Measurements from ENCODE around the gene CCDC85A. TPM values are rescaled to one million over a fixed set of nuclear protein-coding genes. Genes with fewer than 3 reads are reported as not detected.

The CCDC85A gene
- total RNA-seq, 1 experiment from 2014 or later, result 1.1 TPM

DNA sequence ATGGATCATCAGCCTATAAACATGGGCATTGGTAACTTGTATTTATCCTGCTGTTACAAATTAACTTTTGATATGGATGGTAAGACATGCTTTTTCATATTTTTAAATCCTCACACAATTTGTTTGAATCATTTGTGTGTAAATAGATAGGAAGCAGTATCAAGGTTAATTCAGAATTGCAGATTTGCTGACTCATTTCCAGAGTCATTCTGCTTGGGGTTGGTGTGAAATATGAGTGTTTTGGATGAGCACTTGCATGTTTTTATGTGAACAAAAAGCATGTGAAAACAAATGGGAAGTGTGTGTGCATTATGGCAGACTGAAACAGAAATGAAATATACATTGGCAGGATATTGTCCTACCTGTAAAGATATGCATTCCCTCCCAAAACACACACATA, 11.8 kb downstream of the CCDC85A start:
- Histone ChIP-seq H3K27me3 (ENCODE audit: low read length) (peaks cover 84% of the 10 kb centered on the region), H4K20me1 (ENCODE audit: low read length) (no peaks in the 10 kb centered on the region), H3K9me3 (ENCODE audit: low read length) (no peaks in the 10 kb centered on the region), H3K36me3 (ENCODE audit: low read depth, low read length) (no peaks in the 10 kb centered on the region), H3K9ac (ENCODE audit: low read length) (no peak overlapping the region), H3K4me3 (ENCODE audit: low read length) (no peak overlapping the region), H3K4me1 (ENCODE audit: insufficient read depth, low read length) (0 out of 2 replicates have a peak, but pooled peaks cover 7% of the 10 kb centered on the region), H3K9me2 (replicated peaks; ENCODE audit: low read length) (no peaks in the 10 kb centered on the region), H3K79me2 (ENCODE audit: low read length) (no peaks in the 10 kb centered on the region), H2AFZ (ENCODE audit: low read length) (no peak overlapping the region), H3K4me2 (ENCODE audit: low read length) (no peak overlapping the region), H3F3A (ENCODE audit: low read length, unreplicated experiment) (no peaks in the 10 kb centered on the region), H3K27ac (ENCODE audit: low read length) (no peak overlapping the region)
- CTCF ChIA-PET, result interaction anchor here (0.7 kb wide), 1 partner anchor 78 kb away, joined by 3 read pairs; no protein-coding TSS in a partner anchor
- TF ChIP-seq, protein P1, sequence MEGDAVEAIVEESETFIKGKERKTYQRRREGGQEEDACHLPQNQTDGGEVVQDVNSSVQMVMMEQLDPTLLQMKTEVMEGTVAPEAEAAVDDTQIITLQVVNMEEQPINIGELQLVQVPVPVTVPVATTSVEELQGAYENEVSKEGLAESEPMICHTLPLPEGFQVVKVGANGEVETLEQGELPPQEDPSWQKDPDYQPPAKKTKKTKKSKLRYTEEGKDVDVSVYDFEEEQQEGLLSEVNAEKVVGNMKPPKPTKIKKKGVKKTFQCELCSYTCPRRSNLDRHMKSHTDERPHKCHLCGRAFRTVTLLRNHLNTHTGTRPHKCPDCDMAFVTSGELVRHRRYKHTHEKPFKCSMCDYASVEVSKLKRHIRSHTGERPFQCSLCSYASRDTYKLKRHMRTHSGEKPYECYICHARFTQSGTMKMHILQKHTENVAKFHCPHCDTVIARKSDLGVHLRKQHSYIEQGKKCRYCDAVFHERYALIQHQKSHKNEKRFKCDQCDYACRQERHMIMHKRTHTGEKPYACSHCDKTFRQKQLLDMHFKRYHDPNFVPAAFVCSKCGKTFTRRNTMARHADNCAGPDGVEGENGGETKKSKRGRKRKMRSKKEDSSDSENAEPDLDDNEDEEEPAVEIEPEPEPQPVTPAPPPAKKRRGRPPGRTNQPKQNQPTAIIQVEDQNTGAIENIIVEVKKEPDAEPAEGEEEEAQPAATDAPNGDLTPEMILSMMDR (conservative IDR thresholded peaks at IDR 0.05; ENCODE audit: low read depth, low read length), result no peak
- TF ChIP-seq EZH2phosphoT487 (IDR thresholded peaks at IDR 0.05; ENCODE audit: borderline replicate concordance, low read length) (no peak), EZH2 (IDR thresholded peaks at IDR 0.05; ENCODE audit: low read length, unreplicated experiment) (no peak)
- intact Hi-C loops (cut with micrococcal nuclease), result loop anchor here (10.0 kb wide), 1 partner anchor 329 kb away; no protein-coding TSS in a partner anchor
- BruUV-seq (replicated peaks), result no TSS peak
- DNase-seq, result peak; percentile 17
- POLR2A ChIA-PET (ENCODE audit: unreplicated experiment), result no interaction called here
- no peak for ATAC-seq

DNA sequence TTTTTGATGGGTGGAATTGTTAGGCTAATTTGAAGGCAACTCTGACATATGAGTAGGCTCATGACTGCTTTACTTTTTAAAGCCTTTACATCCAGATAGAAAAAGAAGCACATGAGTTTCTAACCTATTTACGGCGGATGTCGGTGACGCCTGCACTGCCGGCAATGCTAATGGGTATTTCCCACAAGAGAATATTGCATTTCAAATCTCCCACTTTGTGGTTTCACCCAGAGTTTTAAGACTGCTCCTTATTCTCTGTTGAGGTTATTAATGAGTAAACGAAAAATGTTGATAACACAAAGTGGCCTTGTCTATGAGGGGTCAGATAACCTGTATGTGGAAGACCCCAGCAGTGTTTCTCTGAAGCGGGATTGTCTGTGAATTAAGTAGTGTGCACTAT, 14.0 kb downstream of the CCDC85A start:
- BruUV-seq (replicated peaks), result no TSS peak
- TF ChIP-seq, protein P1 (conservative IDR thresholded peaks at IDR 0.05; ENCODE audit: low read depth, low read length), result no peak
- no peak for TF ChIP-seq EZH2phosphoT487 (IDR thresholded peaks at IDR 0.05; ENCODE audit: borderline replicate concordance, low read length)
- TF ChIP-seq EZH2 (IDR thresholded peaks at IDR 0.05; ENCODE audit: low read length, unreplicated experiment), result no peak
- Histone ChIP-seq H3K9me2 (replicated peaks; ENCODE audit: low read length) (no peaks in the 10 kb centered on the region), H3K4me1 (ENCODE audit: insufficient read depth, low read length) (0 out of 2 replicates have a peak, but pooled peaks cover 7% of the 10 kb centered on the region), H3K9me3 (ENCODE audit: low read length) (no peaks in the 10 kb centered on the region), H3K27ac (ENCODE audit: low read length) (no peak overlapping the region), H3F3A (ENCODE audit: low read length, unreplicated experiment) (no peaks in the 10 kb centered on the region), H3K4me3 (ENCODE audit: low read length) (no peak overlapping the region), H4K20me1 (ENCODE audit: low read length) (no peaks in the 10 kb centered on the region), H3K9ac (ENCODE audit: low read length) (no peak overlapping the region), H3K27me3 (ENCODE audit: low read length) (peaks cover 93% of the 10 kb centered on the region), H2AFZ (ENCODE audit: low read length) (no peak overlapping the region), H3K36me3 (ENCODE audit: low read depth, low read length) (no peaks in the 10 kb centered on the region), H3K4me2 (ENCODE audit: low read length) (no peak overlapping the region), H3K79me2 (ENCODE audit: low read length) (no peaks in the 10 kb centered on the region)
- no peak for ATAC-seq
- no peak for DNase-seq
- CTCF ChIA-PET, result no interaction called here
- POLR2A ChIA-PET (ENCODE audit: unreplicated experiment), result no interaction called here
- intact Hi-C loops (cut with micrococcal nuclease), result loop anchor here (10.0 kb wide), 1 partner anchor 327 kb away; no protein-coding TSS in a partner anchor

DNA sequence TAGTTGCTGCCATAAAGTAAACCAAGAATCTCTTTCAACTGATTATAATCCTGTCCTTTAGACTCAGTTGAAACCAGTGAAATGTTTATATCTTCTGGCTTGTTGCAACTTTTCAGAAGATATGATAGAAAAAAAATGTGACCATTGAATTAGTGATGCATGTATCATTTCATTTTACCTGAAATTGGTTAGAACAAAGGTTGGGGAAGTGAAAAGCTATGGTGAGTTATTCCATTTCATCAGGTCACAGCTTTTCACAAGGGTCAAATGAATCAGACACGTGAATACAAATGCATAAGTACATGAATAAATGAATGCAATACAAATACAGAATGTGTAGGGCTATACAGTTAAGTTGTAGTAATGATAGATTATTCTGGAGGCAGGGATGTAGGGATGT, 15.1 kb downstream of the CCDC85A start:
- no peak for ATAC-seq

More for the DNA sequence above, 15.1 kb downstream of the CCDC85A start:
- Histone ChIP-seq H3K79me2 (ENCODE audit: low read length) (no peaks in the 10 kb centered on the region), H4K20me1 (ENCODE audit: low read length) (no peaks in the 10 kb centered on the region), H3K4me3 (ENCODE audit: low read length) (no peak overlapping the region), H3K36me3 (ENCODE audit: low read depth, low read length) (no peaks in the 10 kb centered on the region), H3K27me3 (ENCODE audit: low read length) (peaks cover 89% of the 10 kb centered on the region), H3K4me2 (ENCODE audit: low read length) (no peak overlapping the region), H3K9me3 (ENCODE audit: low read length) (no peaks in the 10 kb centered on the region), H3K9ac (ENCODE audit: low read length) (no peak overlapping the region), H3K27ac (ENCODE audit: low read length) (no peak overlapping the region), H3K4me1 (ENCODE audit: insufficient read depth, low read length) (0 out of 2 replicates have a peak, but pooled peaks cover 7% of the 10 kb centered on the region), H3K9me2 (replicated peaks; ENCODE audit: low read length) (no peaks in the 10 kb centered on the region), H3F3A (ENCODE audit: low read length, unreplicated experiment) (no peaks in the 10 kb centered on the region), H2AFZ (ENCODE audit: low read length) (no peak overlapping the region)
- intact Hi-C loops (cut with micrococcal nuclease), result loop anchor here (10.0 kb wide), 1 partner anchor 326 kb away; no protein-coding TSS in a partner anchor
- DNase-seq, result no peak
- TF ChIP-seq, protein P1 (conservative IDR thresholded peaks at IDR 0.05; ENCODE audit: low read depth, low read length), result no peak
- TF ChIP-seq EZH2 (IDR thresholded peaks at IDR 0.05; ENCODE audit: low read length, unreplicated experiment) (no peak), EZH2phosphoT487 (IDR thresholded peaks at IDR 0.05; ENCODE audit: borderline replicate concordance, low read length) (no peak)
- CTCF ChIA-PET, result no interaction called here
- BruUV-seq (replicated peaks), result no TSS peak
- POLR2A ChIA-PET (ENCODE audit: unreplicated experiment), result no interaction called here
